HCT116 (cell line): ENCODE data around the gene FOXJ1. TPM values are rescaled to one million over a fixed set of nuclear protein-coding genes. Genes with fewer than 3 reads are reported as not detected.

Experiments used
- ATAC-seq: fragments of 200-7000 bp; cut with Tn5 transposase; 2 replicates; pipeline ENCODE4 v1.9.1; 2020; ENCODE audit warnings: mild to moderate bottlenecking, moderate library complexity
- BruUV-seq: library from RNA; stranded (reverse); fragments of 400-500 nt; replicated peaks from 2 replicates; lab custom pipeline; 2021; lab: Mats Ljungman, UMichigan
- CTCF ChIA-PET: fragments of 300-600 bp; sonication (Branson Sonifier 250); formaldehyde crosslinking; loops from one replicate; lab custom pipeline; 2021; ENCODE audit warnings: antibody characterized with exemption; lab: Charles Lee
- POLR2A ChIA-PET: fragments of 300-600, 350-600 bp; sonication (Branson Sonifier 250); formaldehyde crosslinking; loops from one replicate; lab custom pipeline; 2021; ENCODE audit warnings: antibody characterized with exemption; lab: Charles Lee
- RAD21 ChIA-PET, 2 experiments: fragments of 300-600 bp; sonication (Branson Sonifier 250); formaldehyde crosslinking; loops; one replicate each; lab custom pipeline; 2023; ENCODE audit warnings: low total read pairs in 2 of 2; ENCODE audit not compliant: uncharacterized antibody in 2 of 2, unreplicated experiment in 2 of 2, low non-redundant PET in 1 of 2; lab: Charles Lee
- DNase-seq: peaks from one replicate; pipeline ENCODE4 v3.0.0-alpha.2; 2010; ENCODE audit warnings: low read depth, low spot score
- H2AFZ ChIP-seq: fragments of 200-600 bp; shearing (Covaris generic), sonication (generic); 2 replicates; pipeline ENCODE4 v1.6.1; 2017; ENCODE audit warnings: low read depth, mixed run types, mixed read lengths, antibody characterized with exemption, low read length; ENCODE audit not compliant: poor library complexity, severe bottlenecking
- H3K27ac ChIP-seq: 2 replicates; pipeline ENCODE4 v1.5.1; 2012; ENCODE audit warnings: low read depth, low read length
- H3K27me3 ChIP-seq: fragments of 200-600 bp; sonication (generic); 2 replicates; pipeline ENCODE4 v1.6.1; 2016; ENCODE audit warnings: mixed run types, low read length, mixed read lengths; ENCODE audit not compliant: insufficient read depth
- H3K36me3 ChIP-seq, 2 experiments: fragments of 200-500 bp in 1 of 2; fragments of 200-600 bp in 1 of 2; sonication (Bioruptor generic) in 1 of 2; sonication (generic) in 1 of 2; 2 replicates each; pipeline versions ENCODE4 v1.5.1 to v1.6.1; 2014 to 2016; ENCODE audit warnings: low read length in 2 of 2, inconsistent platforms in 1 of 2, mixed read lengths in 1 of 2, mixed run types in 1 of 2; ENCODE audit not compliant: insufficient read depth in 2 of 2, control insufficient read depth in 1 of 2
- H3K4me1 ChIP-seq, 2 experiments: fragments of 200-600 bp in 1 of 2; sonication (generic) in 1 of 2; 2 replicates each; pipeline versions ENCODE4 v1.5.1 to v1.6.1; 2012 to 2017; ENCODE audit warnings: low read length in 2 of 2, inconsistent platforms in 1 of 2, mild to moderate bottlenecking in 1 of 2, mixed read lengths in 1 of 2, mixed run types in 1 of 2, moderate library complexity in 1 of 2; ENCODE audit not compliant: insufficient read depth in 2 of 2, control insufficient read depth in 1 of 2
- H3K4me2 ChIP-seq: fragments of 200-600 bp; sonication (generic); 2 replicates; pipeline ENCODE4 v1.6.1; 2017; ENCODE audit warnings: mixed run types, low read length, mixed read lengths
- H3K4me3 ChIP-seq, 2 experiments: fragments of 200-600 bp in 1 of 2; sonication (generic) in 1 of 2; replicated peaks in 1 of 2; 2 replicates each; pipeline ENCODE4 v1.5.1; 2011 to 2016; ENCODE audit warnings: low read length in 2 of 2, control low read depth in 1 of 2, low read depth in 1 of 2, mild to moderate bottlenecking in 1 of 2, mixed read lengths in 1 of 2, mixed run types in 1 of 2
- H3K79me2 ChIP-seq: fragments of 200-600 bp; sonication (generic); 2 replicates; pipeline ENCODE4 v1.6.1; 2017; ENCODE audit warnings: mild to moderate bottlenecking, mixed run types, low read length, moderate library complexity, mixed read lengths; ENCODE audit not compliant: insufficient read depth
- H3K9ac ChIP-seq: fragments of 200-600 bp; sonication (generic); 2 replicates; pipeline ENCODE4 v1.6.1; 2016; ENCODE audit warnings: low read length, mixed read lengths
- H3K9me2 ChIP-seq: fragments of 200-600 bp; sonication (generic), shearing (Covaris generic); 2 replicates; pipeline ENCODE4 v1.6.1; 2017; ENCODE audit warnings: mixed run types, mild to moderate bottlenecking, moderate library complexity; ENCODE audit not compliant: insufficient read depth
- H3K9me3 ChIP-seq, 2 experiments: fragments of 200-500 bp in 1 of 2; fragments of 200-600 bp in 1 of 2; sonication (Bioruptor generic) in 1 of 2; sonication (generic) in 1 of 2; 2 replicates each; pipeline ENCODE4 v1.6.1; 2014 to 2017; ENCODE audit warnings: low read length in 2 of 2, mixed read lengths in 2 of 2, inconsistent platforms in 1 of 2, low read depth in 1 of 2, mild to moderate bottlenecking in 1 of 2, mixed run types in 1 of 2, moderate library complexity in 1 of 2; ENCODE audit not compliant: control insufficient read depth in 1 of 2, insufficient read depth in 1 of 2
- H4K20me1 ChIP-seq: fragments of 200-600 bp; sonication (generic), shearing (Covaris generic); 2 replicates; pipeline ENCODE4 v1.6.1; 2017; ENCODE audit warnings: mixed run types, mild to moderate bottlenecking, moderate library complexity; ENCODE audit not compliant: insufficient read depth
- ATF3 ChIP-seq: IDR thresholded peaks from 2 replicates; pipeline ENCODE4 v1.6.1; 2012
- CTCF ChIP-seq, 3 experiments: fragments of 200-600 bp in 1 of 3; sonication (generic) in 1 of 3; IDR thresholded peaks in 2 of 3; conservative IDR thresholded peaks in 1 of 3; 2 replicates each; pipeline ENCODE4 v1.5.1; 2012 to 2017; ENCODE audit warnings: low read depth in 2 of 3, low read length in 2 of 3, antibody characterized with exemption in 1 of 3, borderline replicate concordance in 1 of 3, control low read depth in 1 of 3, mild to moderate bottlenecking in 1 of 3, mixed read lengths in 1 of 3, mixed run types in 1 of 3, moderate library complexity in 1 of 3; ENCODE audit not compliant: insufficient read depth in 1 of 3
- ELF1 ChIP-seq: IDR thresholded peaks from 2 replicates; pipeline ENCODE4 v1.6.1; 2012; ENCODE audit warnings: low read depth, borderline replicate concordance
- EZH2 ChIP-seq: fragments of 200-600 bp; sonication (generic); IDR thresholded peaks from 2 replicates; pipeline ENCODE4 v1.6.1; 2017; ENCODE audit warnings: antibody characterized with exemption, mixed run types
- FOSL1 ChIP-seq: IDR thresholded peaks from 2 replicates; pipeline ENCODE4 v1.6.1; 2012; ENCODE audit warnings: low read depth
- JUND ChIP-seq: IDR thresholded peaks from 2 replicates; pipeline ENCODE4 v1.6.1; 2012
- MAX ChIP-seq: IDR thresholded peaks from 2 replicates; pipeline ENCODE4 v1.6.1; 2012
- POLR2A ChIP-seq: IDR thresholded peaks from 2 replicates; pipeline ENCODE4 v1.7.0; 2011; ENCODE audit warnings: borderline replicate concordance; ENCODE audit not compliant: insufficient read depth, insufficient read length; ENCODE audit errors: extremely low read depth
- YY1 ChIP-seq: IDR thresholded peaks from 2 replicates; pipeline ENCODE4 v1.6.1; 2011; ENCODE audit warnings: low read length, low read depth, moderate library complexity, mild to moderate bottlenecking; ENCODE audit not compliant: insufficient replicate concordance; ENCODE audit errors: extremely low read depth
- ZBTB33 ChIP-seq: IDR thresholded peaks from 2 replicates; pipeline ENCODE4 v1.6.1; 2011; ENCODE audit warnings: mild to moderate bottlenecking, low read length, moderate library complexity; ENCODE audit not compliant: insufficient replicate concordance; ENCODE audit errors: extremely low read depth
- ZNF274 ChIP-seq: fragments of 200-500 bp; sonication (Bioruptor generic); IDR thresholded peaks from 2 replicates; pipeline ENCODE4 v1.6.1; 2014; ENCODE audit warnings: mild to moderate bottlenecking, low read depth, low read length, inconsistent platforms
- intact Hi-C: fragments of 100-400 bp; cut with micrococcal nuclease; formaldehyde crosslinking; loops from 2 replicates; pipeline ENCODE4 v1.10.0; 2022
- total RNA-seq: library from RNA; stranded (reverse); gene quantifications from one replicate; pipeline ENCODE4 v1.2.1, GENCODE V29; 2021; ENCODE audit not compliant: unreplicated experiment

The FOXJ1 gene
- total RNA-seq, 1 experiment from 2014 or later = 0.61 TPM

GRCh38 chr17:76156662-76156991 lies 15.6 kb upstream of the FOXJ1 start:
- H3K9me3 ChIP-seq = no peaks in the 10 kb centered on the region
- DNase-seq = no peak
- no peaks in the 10 kb centered on the region for H3K79me2 ChIP-seq
- RAD21 ChIA-PET = no interaction called here
- H3K4me2 ChIP-seq = no peak overlapping the region
- no peaks in the 10 kb centered on the region for H3K27me3 ChIP-seq
- TF ChIP-seq ZBTB33 (no peak), JUND (no peak), POLR2A (no peak), ATF3 (no peak), EZH2 (no peak), ELF1 (no peak), ZNF274 (no peak), FOSL1 (no peak), MAX (no peak), CTCF (IDR thresholded peaks at IDR 0.05 in 2 of 3, conservative IDR thresholded peaks at IDR 0.05 in 1 of 3; ENCODE audit: borderline replicate concordance in 1 of 3, insufficient read depth in 1 of 3, low read depth in 2 of 3, low read length in 2 of 3) (no peak), YY1 (no peak)
- no peaks in the 10 kb centered on the region for H4K20me1 ChIP-seq
- POLR2A ChIA-PET = no interaction called here
- no peaks in the 10 kb centered on the region for H3K9me2 ChIP-seq
- no peak overlapping the region for H3K4me3 ChIP-seq
- H3K9ac ChIP-seq = no peak overlapping the region
- H2AFZ ChIP-seq = no peak overlapping the region
- BruUV-seq = no TSS peak
- no peaks in the 10 kb centered on the region for H3K36me3 ChIP-seq
- intact Hi-C loops = no loop called here
- no peak overlapping the region for H3K27ac ChIP-seq
- no peak for ATAC-seq
- H3K4me1 ChIP-seq = no peaks in the 10 kb centered on the region
- CTCF ChIA-PET = no interaction called here
